Effector memory CD4-positive, alpha-beta T cell (primary cell): ENCODE measurements around the gene HMCES.

Experiments
- DNase-seq, 3 donors: peaks; one replicate each; pipeline ENCODE4 v3.0.0-alpha.2; 2020
- H3K27ac ChIP-seq: 2 replicates; pipeline ENCODE4 v1.7.0; 2013; ENCODE audit warnings: mild to moderate bottlenecking, low read length, moderate library complexity; ENCODE audit not compliant: insufficient read depth, poor library complexity, severe bottlenecking
- H3K27me3 ChIP-seq: replicated peaks from 2 replicates; pipeline ENCODE4 v1.7.0; 2013; ENCODE audit warnings: mild to moderate bottlenecking, low read length; ENCODE audit not compliant: insufficient read depth, control insufficient read depth, poor library complexity, severe bottlenecking
- H3K36me3 ChIP-seq: 2 replicates; pipeline ENCODE4 v1.7.0; 2013; ENCODE audit warnings: mild to moderate bottlenecking, low read length, moderate library complexity; ENCODE audit not compliant: control insufficient read depth, insufficient read depth
- H3K4me1 ChIP-seq: 2 replicates; pipeline ENCODE4 v1.7.0; 2013; ENCODE audit warnings: low read length, mild to moderate bottlenecking; ENCODE audit not compliant: control insufficient read depth, insufficient read depth, poor library complexity, severe bottlenecking
- H3K4me3 ChIP-seq: 2 replicates; pipeline ENCODE4 v1.7.0; 2013; ENCODE audit warnings: low read length, low read depth, mild to moderate bottlenecking; ENCODE audit not compliant: insufficient read depth, poor library complexity, severe bottlenecking
- H3K9me3 ChIP-seq: 2 replicates; pipeline ENCODE4 v1.7.0; 2013; ENCODE audit warnings: mild to moderate bottlenecking, low read length, moderate library complexity; ENCODE audit not compliant: control insufficient read depth

Gene HMCES

GRCh38 chr3:129295286-129295685 lies 16.6 kb downstream of the HMCES start:
- H3K27ac ChIP-seq, result no peak overlapping the region
- no peak overlapping the region for H3K4me3 ChIP-seq
- no peaks in the 10 kb centered on the region for H3K9me3 ChIP-seq
- peaks cover 45% of the 10 kb centered on the region for H3K36me3 ChIP-seq
- no peaks in the 10 kb centered on the region for H3K27me3 ChIP-seq
- no peak for DNase-seq
- no peaks in the 10 kb centered on the region for H3K4me1 ChIP-seq

DNA sequence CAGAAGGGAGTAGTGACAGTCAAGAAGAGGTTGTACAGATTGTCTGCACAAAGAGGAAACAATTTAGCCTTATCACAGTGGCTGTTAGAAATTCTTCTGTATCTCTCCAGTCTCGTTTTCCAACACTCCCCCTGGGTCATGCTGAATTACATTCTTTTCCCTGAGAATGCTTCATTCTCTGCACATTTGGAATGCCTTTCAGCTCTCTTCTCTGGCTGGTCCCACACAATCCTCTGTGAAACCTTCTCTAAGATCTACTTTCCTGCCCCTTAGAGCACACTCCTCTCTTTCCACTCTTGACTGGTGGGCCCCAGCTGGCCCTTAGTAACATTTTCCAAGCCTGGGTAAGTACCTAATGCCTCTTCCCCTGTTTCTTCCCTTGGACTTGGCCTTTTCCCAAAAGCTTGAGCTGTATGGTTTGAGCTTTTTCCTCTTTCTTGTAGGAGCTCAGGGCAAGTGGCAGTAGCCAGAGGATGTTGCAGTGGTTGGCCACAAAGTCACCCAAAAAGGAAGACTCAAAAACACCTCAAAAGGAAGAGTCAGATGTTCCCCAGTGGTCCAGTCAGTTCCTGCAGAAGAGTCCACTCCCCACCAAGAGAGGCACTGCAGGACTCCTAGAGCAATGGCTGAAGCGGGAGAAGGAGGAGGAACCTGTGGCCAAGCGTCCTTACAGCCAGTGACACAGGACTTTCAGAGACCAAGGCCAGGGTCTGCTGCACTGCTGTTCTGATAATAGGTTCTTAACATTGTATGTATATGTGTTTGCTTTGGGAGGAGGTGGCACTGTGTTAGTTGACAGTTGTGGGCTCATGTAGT lies 25.7 kb downstream of the HMCES start:
- Histone ChIP-seq H3K4me3 (no peak overlapping the region), H3K36me3 (peaks cover 36% of the 10 kb centered on the region), H3K27me3 (no peaks in the 10 kb centered on the region), H3K4me1 (no peaks in the 10 kb centered on the region), H3K9me3 (no peaks in the 10 kb centered on the region), H3K27ac (no peak overlapping the region)
- DNase-seq, result no peak

GRCh38 chr3:129304962-129305222 lies 26.2 kb downstream of the HMCES start:
- Histone ChIP-seq H3K9me3 (no peaks in the 10 kb centered on the region), H3K27ac (no peak overlapping the region), H3K36me3 (peaks cover 36% of the 10 kb centered on the region), H3K4me1 (no peaks in the 10 kb centered on the region), H3K27me3 (no peaks in the 10 kb centered on the region), H3K4me3 (no peak overlapping the region)
- no peak for DNase-seq

DNA sequence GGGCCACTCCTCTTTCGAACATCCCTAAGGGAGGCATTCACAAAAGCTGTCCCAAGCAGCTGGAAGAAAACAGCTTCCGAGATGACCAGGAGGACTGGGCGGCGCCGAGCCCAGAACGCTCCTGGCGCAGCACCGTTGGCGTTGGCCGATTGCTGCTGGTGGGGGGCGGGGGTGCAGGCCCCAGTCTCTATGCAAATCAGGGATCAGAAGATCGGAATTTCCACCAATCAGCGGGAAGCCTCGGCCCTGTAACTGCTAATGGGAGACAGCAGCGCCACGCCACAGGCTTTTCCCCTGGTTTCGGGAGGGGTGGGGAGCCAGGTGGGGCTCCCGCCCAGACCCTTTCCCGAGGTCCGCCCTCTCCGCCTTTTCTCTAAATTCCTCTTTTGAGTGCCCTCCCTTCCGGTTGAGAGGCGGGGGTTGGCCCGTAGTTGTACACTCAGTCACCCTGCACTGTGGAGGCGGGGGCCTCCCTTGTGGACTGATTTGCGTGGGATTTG lies 27.0 kb downstream of the HMCES start:
- H3K4me3 ChIP-seq, result no peak overlapping the region
- no peak overlapping the region for H3K27ac ChIP-seq
- H3K27me3 ChIP-seq, result no peaks in the 10 kb centered on the region
- no peaks in the 10 kb centered on the region for H3K9me3 ChIP-seq
- no peaks in the 10 kb centered on the region for H3K4me1 ChIP-seq
- peak in 1 of 3 donors; percentile 27 for DNase-seq
- H3K36me3 ChIP-seq, result peaks cover 31% of the 10 kb centered on the region

- no peak overlapping the region for H3K4me3 ChIP-seq
- no peak for DNase-seq
- H3K27me3 ChIP-seq, result no peaks in the 10 kb centered on the region
- no peaks in the 10 kb centered on the region for H3K9me3 ChIP-seq
- H3K27ac ChIP-seq, result no peak overlapping the region
- H3K36me3 ChIP-seq, result peaks cover 16% of the 10 kb centered on the region
- peaks cover 3% of the 10 kb centered on the region for H3K4me1 ChIP-seq
Measured at GRCh38 chr3:129308636-129309035, 30.0 kb downstream of the HMCES start.

DNA sequence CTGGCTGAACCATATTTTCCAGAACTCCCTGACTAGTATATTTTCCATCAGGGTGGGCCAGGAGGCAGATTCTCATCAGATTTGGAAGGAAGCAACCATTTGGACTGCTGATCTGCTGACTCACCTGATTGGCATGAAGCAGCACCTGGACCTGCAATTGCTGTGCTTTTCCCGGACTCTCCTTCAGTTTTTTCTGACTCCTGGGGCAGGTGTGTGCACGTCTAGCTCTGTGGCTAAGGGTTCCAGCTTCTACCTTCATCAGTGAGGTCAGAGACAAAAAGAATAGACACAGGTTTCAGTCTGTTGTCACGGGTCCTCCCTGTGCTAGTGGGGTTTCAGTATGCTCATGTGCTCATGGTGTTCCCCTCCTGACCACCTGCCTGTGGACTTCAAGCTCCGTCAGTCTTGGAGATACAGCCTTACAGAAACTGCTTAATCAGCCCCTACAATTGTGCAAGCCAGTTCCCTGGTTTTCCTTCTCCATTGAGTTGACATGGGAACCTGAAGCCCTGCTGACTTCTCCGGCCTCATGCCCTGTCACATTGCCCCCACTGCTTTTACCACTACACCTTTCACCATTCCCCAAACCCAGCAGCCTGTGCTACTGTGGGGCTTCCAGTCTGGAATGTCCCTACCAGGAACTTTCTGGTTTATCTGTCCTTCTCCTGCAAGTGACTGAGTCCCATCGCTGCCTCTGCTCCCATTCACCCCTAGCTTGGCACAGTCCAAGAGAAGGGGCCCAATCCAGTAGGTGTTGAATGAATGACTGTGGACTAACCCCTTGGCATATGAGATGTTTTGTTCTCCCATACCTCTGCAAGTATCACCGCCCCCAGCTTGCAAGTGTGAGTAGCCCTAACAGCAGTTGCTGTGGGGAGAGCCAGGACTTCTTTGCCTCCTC lies 31.7 kb downstream of the HMCES start:
- Histone ChIP-seq H3K27ac (no peak overlapping the region), H3K4me3 (no peak overlapping the region), H3K4me1 (peaks cover 10% of the 10 kb centered on the region), H3K9me3 (no peaks in the 10 kb centered on the region), H3K36me3 (peaks cover 5% of the 10 kb centered on the region), H3K27me3 (no peaks in the 10 kb centered on the region)
- no peak for DNase-seq

DNA sequence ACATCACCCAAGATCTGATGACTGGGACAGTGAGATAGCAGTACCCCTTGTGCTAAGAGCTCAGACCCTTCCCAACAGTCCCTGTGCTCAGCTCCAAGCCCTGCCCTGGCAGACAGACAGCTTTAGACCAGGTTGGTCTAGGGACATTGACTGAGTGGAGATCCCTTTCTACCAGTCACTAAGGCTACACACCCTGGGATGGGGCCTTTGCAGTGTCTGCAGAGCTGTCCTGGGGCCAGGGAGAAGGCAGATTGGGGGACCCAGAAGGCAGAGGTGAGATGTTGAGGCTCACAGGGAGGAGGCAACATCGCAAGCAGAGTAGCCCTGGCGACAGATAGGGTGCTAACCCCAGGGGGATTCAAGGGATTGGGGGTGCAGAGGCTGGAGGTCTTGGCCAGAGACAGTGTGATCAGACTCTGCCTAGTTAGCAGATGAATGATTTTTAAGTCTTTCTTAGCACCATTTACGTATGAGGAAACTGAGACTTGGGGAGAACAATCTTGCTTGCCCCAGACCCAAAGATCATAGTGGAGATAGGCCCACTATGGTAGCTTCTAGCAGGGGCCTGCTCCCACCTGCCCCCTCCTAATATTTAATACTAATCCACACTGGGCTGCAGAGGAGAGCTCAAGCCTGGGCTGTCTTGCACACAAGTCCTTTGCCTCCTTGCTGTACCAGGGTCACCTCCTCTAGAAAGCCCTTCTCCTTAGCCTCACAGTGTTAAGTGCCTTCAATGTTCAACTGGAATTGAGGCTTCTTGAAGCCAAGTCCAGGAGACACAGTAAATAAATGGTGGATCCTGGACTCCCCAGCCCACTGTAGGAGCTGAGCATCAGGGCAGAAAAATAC lies 32.6 kb downstream of the HMCES start:
- peaks cover 10% of the 10 kb centered on the region for H3K4me1 ChIP-seq
- no peaks in the 10 kb centered on the region for H3K9me3 ChIP-seq
- H3K4me3 ChIP-seq, result no peak overlapping the region
- no peak for DNase-seq
- H3K36me3 ChIP-seq, result no peaks in the 10 kb centered on the region
- H3K27ac ChIP-seq, result no peak overlapping the region
- H3K27me3 ChIP-seq, result no peaks in the 10 kb centered on the region

- Histone ChIP-seq H3K4me3 (no peak overlapping the region), H3K27ac (peak overlapping the region; percentile 1), H3K4me1 (peaks cover 14% of the 10 kb centered on the region), H3K9me3 (no peaks in the 10 kb centered on the region), H3K27me3 (no peaks in the 10 kb centered on the region), H3K36me3 (no peaks in the 10 kb centered on the region)
- DNase-seq, result no peak
Measured at GRCh38 chr3:129312021-129312639, 33.5 kb downstream of the HMCES start.

- Histone ChIP-seq H3K9me3 (no peaks in the 10 kb centered on the region), H3K4me3 (no peak overlapping the region), H3K27me3 (no peaks in the 10 kb centered on the region), H3K4me1 (peaks cover 16% of the 10 kb centered on the region), H3K36me3 (no peaks in the 10 kb centered on the region), H3K27ac (peak overlapping the region; percentile 14)
- no peak for DNase-seq
Measured at GRCh38 chr3:129312671-129313414, 34.2 kb downstream of the HMCES start.
